Muscle layer of duodenum (tissue), 2 donors: ENCODE measurements around the gene LUZP1.

ENCODE experiments used
- H3K27ac ChIP-seq: one replicate; pipeline ENCODE4 v1.7.0; 2013; ENCODE audit warnings: mild to moderate bottlenecking, low read length
- H3K27me3 ChIP-seq: one replicate; pipeline ENCODE4 v1.7.0; 2013; ENCODE audit warnings: low read depth, mild to moderate bottlenecking, control low read depth, low read length
- H3K36me3 ChIP-seq, 2 donors: one replicate each; pipeline ENCODE4 v1.7.0; 2013; ENCODE audit warnings: low read length in 2 of 2, control low read depth in 1 of 2, mild to moderate bottlenecking in 1 of 2; ENCODE audit not compliant: insufficient read depth in 2 of 2, control insufficient read depth in 1 of 2
- H3K4me1 ChIP-seq, 2 donors: one replicate each; pipeline ENCODE4 v1.7.0; 2013; ENCODE audit warnings: low read length in 2 of 2, mild to moderate bottlenecking in 2 of 2, control low read depth in 1 of 2, moderate library complexity in 1 of 2; ENCODE audit not compliant: insufficient read depth in 2 of 2, control insufficient read depth in 1 of 2
- H3K4me3 ChIP-seq, 2 donors: one replicate each; pipeline ENCODE4 v1.7.0; 2013; ENCODE audit warnings: low read length in 2 of 2, low read depth in 1 of 2, mild to moderate bottlenecking in 1 of 2
- H3K9me3 ChIP-seq, 2 donors: one replicate each; pipeline ENCODE4 v1.7.0; 2013; ENCODE audit warnings: low read length in 2 of 2, control low read depth in 1 of 2, mild to moderate bottlenecking in 1 of 2; ENCODE audit not compliant: control insufficient read depth in 1 of 2
- donor health status: healthy.

Gene LUZP1

DNA sequence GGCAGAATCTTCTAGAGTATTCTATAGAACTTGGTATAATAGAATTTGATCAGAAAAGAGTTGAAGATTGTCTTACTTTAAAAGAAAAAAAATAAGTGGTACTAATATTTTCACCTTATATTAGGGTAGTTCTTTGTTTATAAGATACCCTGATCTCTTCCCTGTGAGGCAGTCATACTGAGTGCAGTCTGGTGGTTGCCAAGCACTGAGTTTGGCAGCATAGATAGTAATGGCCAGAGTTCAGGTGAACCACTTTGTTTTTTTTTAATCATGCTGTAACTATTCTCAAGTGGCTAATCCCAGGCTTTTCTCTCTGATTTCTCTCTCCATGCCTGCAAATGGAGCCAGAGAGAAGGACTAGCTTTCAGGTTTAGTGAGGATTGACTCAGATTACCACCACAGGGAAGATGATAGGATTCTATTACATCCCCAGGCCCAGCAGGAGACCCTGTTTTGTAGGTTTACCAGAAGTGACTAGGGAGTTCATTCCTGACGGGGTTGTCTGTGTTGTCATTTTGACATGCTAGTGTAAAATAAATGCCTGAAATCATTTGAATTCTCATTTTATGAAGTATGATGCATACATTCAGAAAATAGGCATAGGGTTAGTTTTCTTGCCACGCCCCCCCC, 132.7 kb downstream of the LUZP1 start:
- H3K27me3 ChIP-seq = no peaks in the 10 kb centered on the region
- no peak overlapping the region for H3K4me3 ChIP-seq
- H3K27ac ChIP-seq = no peak overlapping the region

More for the DNA sequence above, 132.7 kb downstream of the LUZP1 start:
- Histone ChIP-seq H3K4me1 (peaks cover 0 to 7% of the 10 kb centered on the region in 2 donors), H3K36me3 (no peaks in the 10 kb centered on the region), H3K9me3 (no peaks in the 10 kb centered on the region)
